Activated T-helper 9 cell treated with anti-CD3 and anti-CD28 coated beads, Interleukin-2, amount 50 U/mL, for 16 hours (primary cell): ENCODE results near the gene AP2A2.

Source experiments
- DNase-seq: peaks from one replicate; pipeline ENCODE4 v3.0.0-alpha.2; 2020; ENCODE audit warnings: low read depth

Gene AP2A2

GRCh38 chr11:996681-997080, 71.0 kb downstream of the AP2A2 start:
- DNase-seq, result no peak

GRCh38 chr11:997907-998306, 72.2 kb downstream of the AP2A2 start:
- DNase-seq, result no peak

- DNase-seq, result no peak
Measured at GRCh38 chr11:999009-999408, 73.3 kb downstream of the AP2A2 start.

GRCh38 chr11:1000357-1001278, 74.9 kb downstream of the AP2A2 start:
- DNase-seq, result no peak

GRCh38 chr11:1001617-1002405, 76.1 kb downstream of the AP2A2 start:
- DNase-seq, result no peak

GRCh38 chr11:1002406-1002984, 76.8 kb downstream of the AP2A2 start:
- no peak for DNase-seq

- DNase-seq, result no peak
Measured at GRCh38 chr11:1003159-1003558, 77.5 kb downstream of the AP2A2 start.

GRCh38 chr11:1005928-1006327, 80.3 kb downstream of the AP2A2 start:
- no peak for DNase-seq

- no peak for DNase-seq
Measured at GRCh38 chr11:1006762-1007161, 81.1 kb downstream of the AP2A2 start.

- DNase-seq, result no peak
Measured at GRCh38 chr11:1007279-1007678, 81.6 kb downstream of the AP2A2 start.

GRCh38 chr11:1008001-1008802, 82.5 kb downstream of the AP2A2 start:
- DNase-seq, result no peak

- no peak for DNase-seq
Measured at GRCh38 chr11:1008803-1009145, 83.1 kb downstream of the AP2A2 start.

GRCh38 chr11:1009371-1009770, 83.7 kb downstream of the AP2A2 start:
- DNase-seq, result no peak

GRCh38 chr11:1009991-1010390, 84.3 kb downstream of the AP2A2 start:
- DNase-seq, result no peak

GRCh38 chr11:1010551-1011319, 85.1 kb downstream of the AP2A2 start:
- DNase-seq, result no peak

GRCh38 chr11:1011320-1011698, 85.6 kb downstream of the AP2A2 start:
- no peak for DNase-seq

- no peak for DNase-seq
Measured at GRCh38 chr11:1012291-1012690, 86.6 kb downstream of the AP2A2 start.

- no peak for DNase-seq
Measured at GRCh38 chr11:1012740-1013630, 87.3 kb downstream of the AP2A2 start.

- DNase-seq, result no peak
Measured at GRCh38 chr11:1013631-1013935, 87.9 kb downstream of the AP2A2 start.

GRCh38 chr11:1014276-1014675, 88.6 kb downstream of the AP2A2 start:
- no peak for DNase-seq

- DNase-seq, result no peak
Measured at GRCh38 chr11:1015064-1015463, 89.4 kb downstream of the AP2A2 start.
